Thyroid gland (tissue), 4 donors: ENCODE data around the gene B4GALNT3. TPM values are rescaled to one million over a fixed set of nuclear protein-coding genes. Genes with fewer than 3 reads are reported as not detected.

ENCODE experiments used
- DNase-seq, 2 donors: peaks; one replicate each; pipeline ENCODE4 v3.0.0-alpha.2; 2019
- H3K27ac ChIP-seq, 3 donors: fragments of 200-600 bp; sonication (generic); 1 replicate in 2 of 3; 2 replicates in 1 of 3; pipeline ENCODE4 v1.5.1; 2016 to 2019; ENCODE audit warnings: mild to moderate bottlenecking in 1 of 3, moderate library complexity in 1 of 3
- H3K27me3 ChIP-seq: fragments of 200-600 bp; sonication (generic); one replicate; pipeline ENCODE4 v1.5.1; 2019
- H3K36me3 ChIP-seq, 2 donors: fragments of 200-600 bp; sonication (generic); one replicate each; pipeline ENCODE4 v1.5.1; 2016 to 2019
- H3K4me1 ChIP-seq, 2 donors: fragments of 200-600 bp; sonication (generic); one replicate each; pipeline ENCODE4 v1.5.1; 2017 to 2019
- H3K4me3 ChIP-seq, 3 donors: fragments of 200-600 bp; sonication (generic); replicated peaks in 1 of 3; 1 replicate in 2 of 3; 2 replicates in 1 of 3; pipeline ENCODE4 v1.5.1; 2016; ENCODE audit warnings: mild to moderate bottlenecking in 1 of 3
- H3K9me3 ChIP-seq: fragments of 200-600 bp; sonication (generic); one replicate; pipeline ENCODE4 v1.5.1; 2017
- POLR2A ChIP-seq, 2 donors: fragments of 450-650 bp; IDR thresholded peaks; one replicate each; pipeline ENCODE4 v1.6.1; 2017; ENCODE audit warnings: antibody characterized with exemption in 2 of 2, mild to moderate bottlenecking in 2 of 2, moderate library complexity in 1 of 2
- WGBS, 2 donors: methylation state at CpG; one replicate each; pipeline ENCODE4 v1.1.5; 2017; 5-methylcytosine and 5-hydroxymethylcytosine counted together
- intact Hi-C: fragments of 100-400 bp; cut with DNase I; formaldehyde crosslinking; loops from one replicate; pipeline ENCODE4 v1.15.1; 2023
- total RNA-seq, 4 donors: library from RNA; depleted of rRNA; stranded (reverse); fragments of >200 nt; gene quantifications; one replicate each; pipeline ENCODE4 v1.2.3, GENCODE V29; 2016
- TF ChIP-seq, protein P1 (sequence below), 6 experiments: fragments of 200-600 bp in 3 of 6; fragments of 450-650 bp in 3 of 6; sonication (generic) in 3 of 6; IDR thresholded peaks; one replicate each; pipeline ENCODE4 v1.5.1; 2016 to 2019; ENCODE audit warnings: antibody characterized with exemption in 6 of 6, mild to moderate bottlenecking in 2 of 6, inconsistent platforms in 1 of 6, moderate library complexity in 1 of 6

B4GALNT3 gene
- total RNA-seq, 4 donors from 2014 or later = 3.9 to 6.6 (median 5.6) TPM

- Histone ChIP-seq H3K4me3 (no peak overlapping the region), H3K36me3 (no peaks in the 10 kb centered on the region), H3K9me3 (no peaks in the 10 kb centered on the region), H3K4me1 (peaks cover 0 to 11% of the 10 kb centered on the region in 2 donors), H3K27me3 (no peaks in the 10 kb centered on the region), H3K27ac (no peak overlapping the region)
- WGBS, 2 donors = 35 to 46% methylated on average over 10 of the region's 10 CpGs
- TF ChIP-seq POLR2A (IDR thresholded peaks at IDR 0.05) = no peak
- TF ChIP-seq, protein P1, sequence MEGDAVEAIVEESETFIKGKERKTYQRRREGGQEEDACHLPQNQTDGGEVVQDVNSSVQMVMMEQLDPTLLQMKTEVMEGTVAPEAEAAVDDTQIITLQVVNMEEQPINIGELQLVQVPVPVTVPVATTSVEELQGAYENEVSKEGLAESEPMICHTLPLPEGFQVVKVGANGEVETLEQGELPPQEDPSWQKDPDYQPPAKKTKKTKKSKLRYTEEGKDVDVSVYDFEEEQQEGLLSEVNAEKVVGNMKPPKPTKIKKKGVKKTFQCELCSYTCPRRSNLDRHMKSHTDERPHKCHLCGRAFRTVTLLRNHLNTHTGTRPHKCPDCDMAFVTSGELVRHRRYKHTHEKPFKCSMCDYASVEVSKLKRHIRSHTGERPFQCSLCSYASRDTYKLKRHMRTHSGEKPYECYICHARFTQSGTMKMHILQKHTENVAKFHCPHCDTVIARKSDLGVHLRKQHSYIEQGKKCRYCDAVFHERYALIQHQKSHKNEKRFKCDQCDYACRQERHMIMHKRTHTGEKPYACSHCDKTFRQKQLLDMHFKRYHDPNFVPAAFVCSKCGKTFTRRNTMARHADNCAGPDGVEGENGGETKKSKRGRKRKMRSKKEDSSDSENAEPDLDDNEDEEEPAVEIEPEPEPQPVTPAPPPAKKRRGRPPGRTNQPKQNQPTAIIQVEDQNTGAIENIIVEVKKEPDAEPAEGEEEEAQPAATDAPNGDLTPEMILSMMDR (IDR thresholded peaks at IDR 0.05) = no peak
- intact Hi-C loops = no loop called here
- peak; percentile 62 to 65 for DNase-seq
These were observed 79.2 kb downstream of the B4GALNT3 start for GRCh38 chr12:538731-539539.

- Histone ChIP-seq H3K36me3 (no peaks in the 10 kb centered on the region), H3K27ac (no peak overlapping the region), H3K27me3 (no peaks in the 10 kb centered on the region), H3K4me3 (no peak overlapping the region), H3K4me1 (peaks cover 0 to 11% of the 10 kb centered on the region in 2 donors), H3K9me3 (no peaks in the 10 kb centered on the region)
- TF ChIP-seq, protein P1 (IDR thresholded peaks at IDR 0.05) = no peak
- TF ChIP-seq POLR2A (IDR thresholded peaks at IDR 0.05) = no peak
- intact Hi-C loops = no loop called here
- 93 to 95% methylated on average over 18 of the region's 18 CpGs for WGBS, 2 donors
- no peak for DNase-seq
These were observed 80.0 kb downstream of the B4GALNT3 start for GRCh38 chr12:539540-540310.

DNA sequence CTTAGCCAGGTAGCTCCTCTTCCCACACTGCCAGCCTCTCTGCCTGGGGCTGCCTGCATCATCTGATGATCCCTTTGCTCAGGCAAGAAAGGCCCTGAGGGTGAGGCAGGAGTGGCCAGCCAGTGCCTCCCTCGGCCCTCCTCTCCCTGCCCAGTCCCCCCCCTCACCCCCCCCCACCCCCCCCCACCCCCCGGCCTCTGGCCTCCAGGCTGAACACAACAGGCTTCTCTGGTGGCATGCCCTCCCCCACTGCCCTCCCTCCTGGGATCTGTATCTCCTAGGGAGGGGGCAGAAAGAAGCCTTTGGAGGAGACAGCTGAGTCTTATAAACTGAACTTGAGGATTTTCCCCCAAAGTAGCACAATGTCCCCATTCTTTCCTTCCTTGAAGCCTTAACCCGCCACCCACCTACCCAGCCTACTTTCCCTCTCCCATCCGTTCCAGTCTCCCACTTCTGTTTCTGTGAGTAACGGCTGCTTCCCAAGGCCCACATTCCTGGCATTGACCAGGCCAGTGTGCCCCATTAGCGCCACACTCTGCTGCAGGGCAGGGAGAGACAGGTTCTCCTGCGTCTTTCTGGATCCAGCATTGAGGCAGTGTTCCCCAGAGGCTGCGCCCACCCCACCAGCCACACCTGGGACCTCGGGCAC lies 82.1 kb downstream of the B4GALNT3 start:
- 71 to 75% methylated on average over 9 of the region's 9 CpGs for WGBS, 2 donors
- TF ChIP-seq, protein P1 (IDR thresholded peaks at IDR 0.05) = no peak
- TF ChIP-seq POLR2A (IDR thresholded peaks at IDR 0.05) = no peak
- intact Hi-C loops = no loop called here
- peaks cover 0 to 14% of the 10 kb centered on the region in 2 donors for H3K4me1 ChIP-seq
- no peaks in the 10 kb centered on the region for H3K36me3 ChIP-seq
- H3K27me3 ChIP-seq = no peaks in the 10 kb centered on the region
- no peak for DNase-seq
- no peak overlapping the region for H3K27ac ChIP-seq
- no peaks in the 10 kb centered on the region for H3K9me3 ChIP-seq
- no peak overlapping the region for H3K4me3 ChIP-seq

DNA sequence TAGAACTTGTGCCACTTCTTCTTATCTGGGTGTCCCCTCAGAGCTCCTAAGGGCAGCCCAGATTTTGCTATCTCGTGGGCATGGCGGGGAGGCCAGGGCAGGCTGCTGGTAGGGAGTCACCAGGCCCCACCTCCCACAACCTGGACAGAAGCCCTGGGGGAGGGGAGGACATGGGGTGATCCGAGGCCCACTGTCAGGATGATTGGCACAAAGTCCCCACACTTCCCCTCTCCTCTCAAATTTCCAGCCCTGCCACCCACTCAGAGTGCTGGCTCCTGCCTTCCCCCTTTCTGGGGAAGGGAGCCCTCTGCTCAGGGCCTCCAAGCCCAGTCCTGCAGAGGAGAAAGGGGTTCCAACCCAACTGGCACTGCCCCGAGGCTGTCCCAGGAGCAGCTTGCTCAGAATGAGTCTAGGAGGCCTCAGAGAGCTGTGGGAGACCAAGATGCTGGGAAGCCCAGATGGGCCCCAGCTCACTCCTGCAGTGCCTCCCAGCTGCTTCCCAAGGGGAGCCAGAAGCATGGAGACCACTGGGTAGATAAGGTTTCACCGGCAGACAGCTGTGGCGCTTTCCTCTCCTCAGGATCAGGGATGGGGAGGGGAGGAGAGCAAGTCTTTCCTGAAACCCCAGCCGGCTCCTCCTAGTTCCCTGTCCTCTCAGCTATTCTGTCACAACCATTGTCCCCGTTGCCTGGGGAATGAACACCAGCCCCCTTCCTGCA lies 82.8 kb downstream of the B4GALNT3 start:
- H3K27ac ChIP-seq = no peak overlapping the region
- H3K36me3 ChIP-seq = no peaks in the 10 kb centered on the region
- H3K27me3 ChIP-seq = no peaks in the 10 kb centered on the region
- H3K4me3 ChIP-seq = no peak overlapping the region
- WGBS, 2 donors = 61 to 73% methylated on average over 3 to 7 of the region's 8 CpGs
- intact Hi-C loops = no loop called here
- no peak for DNase-seq
- peaks cover 0 to 16% of the 10 kb centered on the region in 2 donors for H3K4me1 ChIP-seq
- no peaks in the 10 kb centered on the region for H3K9me3 ChIP-seq
- TF ChIP-seq POLR2A (IDR thresholded peaks at IDR 0.05) = no peak
- TF ChIP-seq, protein P1 (IDR thresholded peaks at IDR 0.05) = no peak
